H9 (cell line): ENCODE measurements around the gene FUT9. TPM values are rescaled to one million over a fixed set of nuclear protein-coding genes. Genes with fewer than 3 reads are reported as not detected.

Source experiments
- DNase-seq: peaks from one replicate; pipeline ENCODE4 v3.0.0-alpha.2; 2017
- H2AFZ ChIP-seq: one replicate; pipeline ENCODE4 v1.6.1; 2013; ENCODE audit warnings: mild to moderate bottlenecking, low read length, control low read depth, moderate library complexity
- H2AK5ac ChIP-seq: 2 replicates; pipeline ENCODE4 v1.6.1; 2013; ENCODE audit warnings: low read length, control low read depth, mixed read lengths; ENCODE audit not compliant: insufficient read length
- H2BK120ac ChIP-seq: one replicate; pipeline ENCODE4 v1.6.1; 2013; ENCODE audit warnings: low read depth, mild to moderate bottlenecking, low read length, control low read depth, inconsistent platforms; ENCODE audit not compliant: poor library complexity, severe bottlenecking
- H2BK12ac ChIP-seq: 2 replicates; pipeline ENCODE4 v1.6.1; 2013; ENCODE audit warnings: low read length, control low read depth, mixed read lengths, low read depth; ENCODE audit not compliant: insufficient read length
- H2BK15ac ChIP-seq: 2 replicates; pipeline ENCODE4 v1.6.1; 2013; ENCODE audit warnings: low read depth, low read length, control low read depth
- H2BK20ac ChIP-seq: one replicate; pipeline ENCODE4 v1.6.1; 2013; ENCODE audit warnings: low read depth, mild to moderate bottlenecking, low read length, control low read depth, inconsistent platforms; ENCODE audit not compliant: poor library complexity, severe bottlenecking
- H2BK5ac ChIP-seq: 2 replicates; pipeline ENCODE4 v1.6.1; 2013; ENCODE audit warnings: low read length, control low read depth, mixed read lengths; ENCODE audit not compliant: insufficient read length
- H3K14ac ChIP-seq: 2 replicates; pipeline ENCODE4 v1.6.1; 2013; ENCODE audit warnings: low read length, control low read depth; ENCODE audit not compliant: insufficient read depth
- H3K18ac ChIP-seq: 2 replicates; pipeline ENCODE4 v1.6.1; 2013; ENCODE audit warnings: low read depth, mild to moderate bottlenecking, mixed read lengths, low read length, control low read depth; ENCODE audit not compliant: insufficient read length
- H3K23ac ChIP-seq: 2 replicates; pipeline ENCODE4 v1.6.1; 2013; ENCODE audit warnings: low read length, control low read depth, mixed read lengths, low read depth; ENCODE audit not compliant: insufficient read length
- H3K23me2 ChIP-seq: 2 replicates; pipeline ENCODE4 v1.6.1; 2013; ENCODE audit warnings: low read depth, mild to moderate bottlenecking, mixed read lengths, low read length, control low read depth; ENCODE audit not compliant: insufficient read length, poor library complexity, severe bottlenecking
- H3K27ac ChIP-seq: 2 replicates; pipeline ENCODE4 v1.5.1; 2013; ENCODE audit warnings: low read length, control low read depth, mixed read lengths, low read depth; ENCODE audit not compliant: insufficient read length
- H3K27me3 ChIP-seq: 2 replicates; pipeline ENCODE4 v1.6.1; 2013; ENCODE audit warnings: low read length, control low read depth, inconsistent platforms; ENCODE audit not compliant: insufficient read depth
- H3K4ac ChIP-seq: 2 replicates; pipeline ENCODE4 v1.6.1; 2013; ENCODE audit warnings: low read depth, mild to moderate bottlenecking, control low read depth, inconsistent platforms, low read length, moderate library complexity
- H3K4me1 ChIP-seq: 2 replicates; pipeline ENCODE4 v1.6.1; 2013; ENCODE audit warnings: low read length, control low read depth, inconsistent platforms; ENCODE audit not compliant: insufficient read depth
- H3K4me2 ChIP-seq: 2 replicates; pipeline ENCODE4 v1.6.1; 2013; ENCODE audit warnings: low read length, control low read depth, mixed read lengths; ENCODE audit not compliant: insufficient read length, insufficient read depth
- H3K56ac ChIP-seq: 2 replicates; pipeline ENCODE4 v1.6.1; 2013; ENCODE audit warnings: low read depth, mild to moderate bottlenecking, mixed read lengths, low read length, control low read depth; ENCODE audit not compliant: insufficient read length
- H3K79me1 ChIP-seq: 2 replicates; pipeline ENCODE4 v1.6.1; 2013; ENCODE audit warnings: low read depth, mild to moderate bottlenecking, moderate library complexity, low read length, control low read depth, inconsistent platforms; ENCODE audit not compliant: insufficient read depth, poor library complexity, severe bottlenecking
- H3K79me2 ChIP-seq: 2 replicates; pipeline ENCODE4 v1.6.1; 2013; ENCODE audit warnings: low read length, control low read depth, inconsistent platforms; ENCODE audit not compliant: insufficient read depth
- H3K9ac ChIP-seq: 2 replicates; pipeline ENCODE4 v1.6.1; 2013; ENCODE audit warnings: low read length, control low read depth, mixed read lengths; ENCODE audit not compliant: insufficient read length; ENCODE audit errors: extremely low read depth
- H3K9me3 ChIP-seq: one replicate; pipeline ENCODE4 v1.6.1; 2013; ENCODE audit warnings: low read depth, low read length, inconsistent platforms; ENCODE audit not compliant: control insufficient read depth
- H3T11ph ChIP-seq: one replicate; pipeline ENCODE4 v1.6.1; 2013; ENCODE audit warnings: mild to moderate bottlenecking, low read length, control low read depth, inconsistent platforms
- H4K20me1 ChIP-seq: one replicate; pipeline ENCODE4 v1.6.1; 2013; ENCODE audit not compliant: control insufficient read depth, insufficient read length, insufficient read depth
- H4K5ac ChIP-seq: 2 replicates; pipeline ENCODE4 v1.6.1; 2013; ENCODE audit warnings: low read depth, mild to moderate bottlenecking, mixed read lengths, low read length, control low read depth; ENCODE audit not compliant: insufficient read length
- H4K8ac ChIP-seq: replicated peaks from 2 replicates; pipeline ENCODE4 v1.6.1; 2013; ENCODE audit warnings: low read length, control low read depth, mixed read lengths, low read depth; ENCODE audit not compliant: insufficient read length
- H4K91ac ChIP-seq: 2 replicates; pipeline ENCODE4 v1.6.1; 2013; ENCODE audit warnings: low read depth, mild to moderate bottlenecking, moderate library complexity, mixed read lengths, low read length, control low read depth; ENCODE audit not compliant: insufficient read length
- H3K27ac Mint-ChIP-seq, 3 experiments: 2 replicates in 2 of 3; 3 replicates in 1 of 3; pipeline ENCODE4 v1.8.0; 2020 to 2021; ENCODE audit warnings: mixed read lengths in 3 of 3, mild to moderate bottlenecking in 1 of 3, moderate library complexity in 1 of 3
- H3K27me3 Mint-ChIP-seq: 2 replicates; pipeline ENCODE4 v1.8.0; 2021; ENCODE audit warnings: low read depth, mild to moderate bottlenecking, moderate library complexity, mixed read lengths
- H3K36me3 Mint-ChIP-seq, 3 experiments: 2 replicates in 2 of 3; 3 replicates in 1 of 3; pipeline ENCODE4 v1.8.0; 2020 to 2021; ENCODE audit warnings: low read depth in 3 of 3, mixed read lengths in 3 of 3; ENCODE audit not compliant: insufficient read depth in 1 of 3
- H3K4me1 Mint-ChIP-seq, 2 experiments: 2 replicates each; pipeline ENCODE4 v1.8.0; 2020; ENCODE audit warnings: mixed read lengths in 2 of 2
- H3K4me3 Mint-ChIP-seq, 2 experiments: 2 replicates in 1 of 2; 3 replicates in 1 of 2; pipeline ENCODE4 v1.8.0; 2020 to 2021; ENCODE audit warnings: mild to moderate bottlenecking in 2 of 2, mixed read lengths in 2 of 2, moderate library complexity in 1 of 2
- H3K9me3 Mint-ChIP-seq, 2 experiments: 2 replicates in 1 of 2; 3 replicates in 1 of 2; pipeline ENCODE4 v1.8.0; 2020; ENCODE audit warnings: mild to moderate bottlenecking in 2 of 2, mixed read lengths in 2 of 2, moderate library complexity in 1 of 2
- total RNA-seq: library from RNA; stranded (reverse); gene quantifications from 2 replicates; pipeline ENCODE4 v1.2.1, GENCODE V29; 2021
- TF ChIP-seq, protein P1 (sequence below): fragments of 200-600 bp; sonication (generic); conservative IDR thresholded peaks from 3 replicates; pipeline ENCODE4 v1.8.0; 2021; ENCODE audit warnings: antibody characterized with exemption, mild to moderate bottlenecking

Gene FUT9
- total RNA-seq, 1 experiment from 2014 or later: 1.6 TPM

DNA sequence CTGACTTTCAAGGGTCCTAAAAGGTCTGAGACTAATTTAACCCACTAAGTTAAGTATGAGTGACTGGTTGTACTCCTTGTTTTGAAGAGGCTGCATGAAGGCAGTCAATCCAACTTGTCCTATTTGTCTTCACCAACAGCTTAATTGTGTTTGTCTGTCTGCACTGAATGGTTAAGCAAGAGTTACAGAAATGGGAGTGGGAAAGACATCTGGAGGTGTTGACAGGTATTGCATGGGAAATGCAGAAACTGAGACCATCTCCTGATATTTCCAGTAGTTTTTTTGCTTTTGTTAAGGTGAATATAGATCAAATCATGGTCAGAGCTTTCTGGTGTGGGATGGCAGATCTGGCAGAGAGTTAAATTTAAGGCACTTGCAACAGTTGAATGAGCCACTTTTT lies 6.5 kb downstream of the FUT9 start:
- Histone ChIP-seq H3K9me3 (no peaks in the 10 kb centered on the region), H4K91ac (no peak overlapping the region), H3K4ac (no peak overlapping the region), H3K14ac (no peak overlapping the region), H2AK5ac (no peak overlapping the region), H3K27me3 (no peaks in the 10 kb centered on the region), H3K4me2 (no peak overlapping the region), H3K27ac (no peak overlapping the region), H2BK20ac (no peak overlapping the region), H3K79me1 (no peaks in the 10 kb centered on the region), H3K23ac (no peak overlapping the region), H3T11ph (no peak overlapping the region), H2BK15ac (no peak overlapping the region), H4K5ac (no peak overlapping the region), H3K79me2 (no peaks in the 10 kb centered on the region; the same call in 1 of the 2 replicates), H3K56ac (no peak overlapping the region), H3K4me1 (no peaks in the 10 kb centered on the region), H3K18ac (no peak overlapping the region), H3K9ac (no peak overlapping the region), H2BK12ac (no peak overlapping the region), H2BK5ac (no peak overlapping the region), H4K20me1 (no peaks in the 10 kb centered on the region), H2AFZ (no peak overlapping the region), H2BK120ac (no peak overlapping the region), H4K8ac (no peak overlapping the region), H3K23me2 (no peaks in the 10 kb centered on the region)
- Mint-ChIP-seq H3K9me3 (no peaks in the 10 kb centered on the region), H3K27ac (no peak overlapping the region), H3K36me3 (no peaks in the 10 kb centered on the region), H3K4me1 (peaks cover under 1 to 7% of the 10 kb centered on the region in 2 experiments; a peak in 3 of 4 replicates), H3K27me3 (peaks cover 8% of the 10 kb centered on the region), H3K4me3 (no peak overlapping the region)
- TF ChIP-seq, protein P1, sequence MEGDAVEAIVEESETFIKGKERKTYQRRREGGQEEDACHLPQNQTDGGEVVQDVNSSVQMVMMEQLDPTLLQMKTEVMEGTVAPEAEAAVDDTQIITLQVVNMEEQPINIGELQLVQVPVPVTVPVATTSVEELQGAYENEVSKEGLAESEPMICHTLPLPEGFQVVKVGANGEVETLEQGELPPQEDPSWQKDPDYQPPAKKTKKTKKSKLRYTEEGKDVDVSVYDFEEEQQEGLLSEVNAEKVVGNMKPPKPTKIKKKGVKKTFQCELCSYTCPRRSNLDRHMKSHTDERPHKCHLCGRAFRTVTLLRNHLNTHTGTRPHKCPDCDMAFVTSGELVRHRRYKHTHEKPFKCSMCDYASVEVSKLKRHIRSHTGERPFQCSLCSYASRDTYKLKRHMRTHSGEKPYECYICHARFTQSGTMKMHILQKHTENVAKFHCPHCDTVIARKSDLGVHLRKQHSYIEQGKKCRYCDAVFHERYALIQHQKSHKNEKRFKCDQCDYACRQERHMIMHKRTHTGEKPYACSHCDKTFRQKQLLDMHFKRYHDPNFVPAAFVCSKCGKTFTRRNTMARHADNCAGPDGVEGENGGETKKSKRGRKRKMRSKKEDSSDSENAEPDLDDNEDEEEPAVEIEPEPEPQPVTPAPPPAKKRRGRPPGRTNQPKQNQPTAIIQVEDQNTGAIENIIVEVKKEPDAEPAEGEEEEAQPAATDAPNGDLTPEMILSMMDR: peak; percentile 33; the same call in 1 of the 3 replicates
- no peak for DNase-seq
